ENCODE results near the gene SLC25A51.

The SLC25A51 gene, protein sequence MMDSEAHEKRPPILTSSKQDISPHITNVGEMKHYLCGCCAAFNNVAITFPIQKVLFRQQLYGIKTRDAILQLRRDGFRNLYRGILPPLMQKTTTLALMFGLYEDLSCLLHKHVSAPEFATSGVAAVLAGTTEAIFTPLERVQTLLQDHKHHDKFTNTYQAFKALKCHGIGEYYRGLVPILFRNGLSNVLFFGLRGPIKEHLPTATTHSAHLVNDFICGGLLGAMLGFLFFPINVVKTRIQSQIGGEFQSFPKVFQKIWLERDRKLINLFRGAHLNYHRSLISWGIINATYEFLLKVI

GRCh38 chr9:37903647-37904444 is at the start of gene SLC25A51:
SLC25A51 (minus strand) TSS chr9:37904127; CDS start chr9:37888550, 15,577 bp downstream.
- DNase-seq (ENCODE audit: low read depth in 1 of 2, low spot score in 1 of 2), result peak; percentile 88 to 94
- TF ChIP-seq JUND (IDR thresholded peaks at IDR 0.05; ENCODE audit: low read depth), result no peak
- in situ Hi-C loops (cut with HindIII; ENCODE audit: low pct_unique_long_range_greater_than_20kb, low sequenced_read_pairs), result no loop called here

DNA sequence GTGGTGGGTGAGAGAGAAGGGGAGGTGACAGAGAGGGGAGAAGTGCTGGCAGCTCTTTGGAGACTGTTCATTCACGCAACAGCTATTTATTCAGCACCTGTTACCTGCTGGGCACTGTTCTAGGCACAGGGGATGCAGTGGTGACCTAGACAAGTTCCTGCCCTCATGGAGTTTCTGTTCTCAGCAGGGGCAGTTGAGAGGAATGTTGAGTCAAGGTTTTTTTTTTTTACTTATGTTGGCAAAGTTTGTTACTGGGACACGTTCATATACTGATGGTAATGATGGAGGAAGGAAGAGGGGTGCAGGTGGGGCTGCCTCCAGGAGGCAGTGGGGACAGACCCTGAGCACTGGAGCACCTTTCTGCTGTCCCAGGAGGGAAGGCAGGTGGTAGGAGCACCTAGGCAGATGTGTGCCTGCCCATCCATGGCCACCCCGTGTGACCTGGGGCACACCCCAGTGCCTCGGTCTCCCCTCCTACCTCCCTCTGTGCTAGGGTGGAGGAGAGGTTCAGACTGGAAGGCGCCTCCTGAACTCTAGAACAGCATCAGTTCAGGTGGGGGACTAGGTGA is 49.4 kb upstream of the SLC25A51 start:
- TF ChIP-seq JUND (IDR thresholded peaks at IDR 0.05; ENCODE audit: low read depth), result no peak
- in situ Hi-C loops (cut with HindIII; ENCODE audit: low pct_unique_long_range_greater_than_20kb, low sequenced_read_pairs), result no loop called here

GRCh38 chr9:37952731-37953130 is 48.8 kb upstream of the SLC25A51 start:
- in situ Hi-C loops (cut with HindIII; ENCODE audit: low pct_unique_long_range_greater_than_20kb, low sequenced_read_pairs), result no loop called here
- no peak for TF ChIP-seq JUND (IDR thresholded peaks at IDR 0.05; ENCODE audit: low read depth)
- no peak for DNase-seq (ENCODE audit: low read depth in 1 of 2, low spot score in 1 of 2)

More for the DNA sequence above, 49.4 kb upstream of the SLC25A51 start:
- DNase-seq (ENCODE audit: low read depth in 1 of 2, low spot score in 1 of 2), result no peak

DNA sequence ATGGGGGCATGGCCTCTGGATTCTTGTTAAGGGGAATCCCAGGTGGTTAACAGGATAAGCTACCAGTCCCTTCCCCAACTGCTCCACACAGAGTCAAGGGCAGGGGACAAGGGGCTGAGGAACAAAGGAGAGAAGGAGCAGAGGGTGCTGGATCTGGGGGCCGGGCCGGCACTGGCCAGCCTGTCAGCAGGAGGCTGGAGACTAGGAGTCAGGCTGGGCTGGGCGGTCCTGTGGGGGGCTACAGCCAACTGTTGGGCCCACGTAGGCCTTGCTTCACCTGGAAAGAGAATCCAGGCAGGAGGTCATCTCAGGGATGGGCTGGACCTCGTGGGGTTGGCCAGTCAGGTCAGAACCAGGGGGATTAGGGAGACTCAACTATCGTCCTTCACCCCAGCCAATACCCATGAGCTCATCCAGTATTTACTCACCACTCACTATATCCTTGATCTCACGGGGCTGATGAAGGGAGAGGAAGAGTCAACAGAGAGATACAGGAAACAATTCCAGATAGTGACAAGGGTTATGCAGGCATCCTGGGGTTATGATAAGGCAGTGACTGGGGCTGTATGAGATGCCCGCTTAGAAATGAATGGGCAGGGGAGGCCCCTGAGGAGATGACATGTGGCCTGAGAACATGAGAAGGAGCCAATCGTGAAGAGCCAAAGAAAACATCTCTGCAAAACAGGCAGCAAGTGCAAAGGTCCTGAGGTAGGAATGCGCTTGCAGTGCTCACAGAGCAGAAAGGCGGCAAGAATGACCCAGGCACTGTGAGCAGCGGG is 47.9 kb upstream of the SLC25A51 start:
- no peak for TF ChIP-seq JUND (IDR thresholded peaks at IDR 0.05; ENCODE audit: low read depth)
- DNase-seq (ENCODE audit: low read depth in 1 of 2, low spot score in 1 of 2), result no peak
- in situ Hi-C loops (cut with HindIII; ENCODE audit: low pct_unique_long_range_greater_than_20kb, low sequenced_read_pairs), result no loop called here

GRCh38 chr9:37950561-37950960 is 46.6 kb upstream of the SLC25A51 start:
- no peak for DNase-seq (ENCODE audit: low read depth in 1 of 2, low spot score in 1 of 2)
- in situ Hi-C loops (cut with HindIII; ENCODE audit: low pct_unique_long_range_greater_than_20kb, low sequenced_read_pairs), result no loop called here
- no peak for TF ChIP-seq JUND (IDR thresholded peaks at IDR 0.05; ENCODE audit: low read depth)

DNA sequence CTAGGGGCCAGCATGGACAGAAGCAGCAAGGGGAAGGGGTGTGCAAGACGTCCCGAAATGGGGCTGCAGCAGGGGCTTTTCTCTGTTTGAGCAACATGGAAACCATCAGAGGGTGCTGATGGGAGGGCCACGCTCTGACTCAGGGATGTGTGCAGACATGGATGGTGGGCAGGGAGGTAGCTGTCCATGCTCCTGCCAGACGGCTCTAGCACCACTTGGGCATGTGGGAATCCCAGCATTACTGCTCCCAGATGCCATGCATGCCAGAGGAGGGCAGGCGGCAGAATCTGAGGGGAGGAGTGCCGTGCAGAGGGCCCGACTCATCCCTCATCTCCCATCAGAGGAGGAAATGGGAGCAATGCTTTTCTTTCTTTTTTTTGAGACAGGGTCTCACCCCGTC is 45.6 kb upstream of the SLC25A51 start:
- in situ Hi-C loops (cut with HindIII; ENCODE audit: low pct_unique_long_range_greater_than_20kb, low sequenced_read_pairs), result no loop called here
- DNase-seq (ENCODE audit: low read depth in 1 of 2, low spot score in 1 of 2), result no peak
- no peak for TF ChIP-seq JUND (IDR thresholded peaks at IDR 0.05; ENCODE audit: low read depth)

GRCh38 chr9:37948417-37948980 is 44.6 kb upstream of the SLC25A51 start:
- in situ Hi-C loops (cut with HindIII; ENCODE audit: low pct_unique_long_range_greater_than_20kb, low sequenced_read_pairs), result no loop called here
- no peak for TF ChIP-seq JUND (IDR thresholded peaks at IDR 0.05; ENCODE audit: low read depth)
- DNase-seq (ENCODE audit: low read depth in 1 of 2, low spot score in 1 of 2), result no peak

GRCh38 chr9:37947977-37948376 is 44.0 kb upstream of the SLC25A51 start:
- no peak for TF ChIP-seq JUND (IDR thresholded peaks at IDR 0.05; ENCODE audit: low read depth)
- in situ Hi-C loops (cut with HindIII; ENCODE audit: low pct_unique_long_range_greater_than_20kb, low sequenced_read_pairs), result no loop called here
- no peak for DNase-seq (ENCODE audit: low read depth in 1 of 2, low spot score in 1 of 2)

- no peak for TF ChIP-seq JUND (IDR thresholded peaks at IDR 0.05; ENCODE audit: low read depth)
- DNase-seq (ENCODE audit: low read depth in 1 of 2, low spot score in 1 of 2), result no peak
- in situ Hi-C loops (cut with HindIII; ENCODE audit: low pct_unique_long_range_greater_than_20kb, low sequenced_read_pairs), result no loop called here
Observed at GRCh38 chr9:37947471-37947870, 43.5 kb upstream of the SLC25A51 start.

DNA sequence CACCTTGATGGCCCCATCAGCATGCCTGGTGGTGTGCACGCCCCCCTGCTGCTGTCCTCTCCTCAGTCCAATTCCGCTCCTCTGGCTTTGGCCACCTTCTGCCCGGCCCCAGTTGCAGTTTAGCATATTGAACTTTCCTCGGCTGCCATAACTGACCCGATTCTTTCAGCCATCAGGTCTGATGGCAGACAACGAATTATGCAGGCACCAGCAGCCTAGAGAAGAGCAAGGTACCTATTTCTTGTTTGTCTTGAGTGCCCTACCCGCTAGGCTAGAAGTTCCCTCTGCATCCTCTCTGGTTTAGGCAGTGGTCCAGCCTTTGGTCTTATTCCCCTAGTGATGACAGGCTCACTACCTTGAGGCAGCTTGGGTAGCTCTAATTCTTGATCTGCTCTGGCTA is 43.0 kb upstream of the SLC25A51 start:
- DNase-seq (ENCODE audit: low read depth in 1 of 2, low spot score in 1 of 2), result no peak
- TF ChIP-seq JUND (IDR thresholded peaks at IDR 0.05; ENCODE audit: low read depth), result no peak
- in situ Hi-C loops (cut with HindIII; ENCODE audit: low pct_unique_long_range_greater_than_20kb, low sequenced_read_pairs), result no loop called here

GRCh38 chr9:37946041-37946440 is 42.1 kb upstream of the SLC25A51 start:
- in situ Hi-C loops (cut with HindIII; ENCODE audit: low pct_unique_long_range_greater_than_20kb, low sequenced_read_pairs), result no loop called here
- no peak for TF ChIP-seq JUND (IDR thresholded peaks at IDR 0.05; ENCODE audit: low read depth)
- DNase-seq (ENCODE audit: low read depth in 1 of 2, low spot score in 1 of 2), result no peak

All from T47D (cell line).